Effector memory CD4-positive, alpha-beta T cell (primary cell): ENCODE measurements around the gene PANK1.
"Not testable (repeated sequence)": the region's sequence is repeated elsewhere in the genome, so short reads cannot be mapped to it uniquely, and the experiment has no call there.

Experiments used
- DNase-seq, 3 donors: peaks; one replicate each; pipeline ENCODE4 v3.0.0-alpha.2; 2020
- H3K27ac ChIP-seq: 2 replicates; pipeline ENCODE4 v1.7.0; 2013; ENCODE audit warnings: mild to moderate bottlenecking, low read length, moderate library complexity; ENCODE audit not compliant: insufficient read depth, poor library complexity, severe bottlenecking
- H3K27me3 ChIP-seq: replicated peaks from 2 replicates; pipeline ENCODE4 v1.7.0; 2013; ENCODE audit warnings: mild to moderate bottlenecking, low read length; ENCODE audit not compliant: insufficient read depth, control insufficient read depth, poor library complexity, severe bottlenecking
- H3K36me3 ChIP-seq: 2 replicates; pipeline ENCODE4 v1.7.0; 2013; ENCODE audit warnings: mild to moderate bottlenecking, low read length, moderate library complexity; ENCODE audit not compliant: control insufficient read depth, insufficient read depth
- H3K4me1 ChIP-seq: 2 replicates; pipeline ENCODE4 v1.7.0; 2013; ENCODE audit warnings: low read length, mild to moderate bottlenecking; ENCODE audit not compliant: control insufficient read depth, insufficient read depth, poor library complexity, severe bottlenecking
- H3K4me3 ChIP-seq: 2 replicates; pipeline ENCODE4 v1.7.0; 2013; ENCODE audit warnings: low read length, low read depth, mild to moderate bottlenecking; ENCODE audit not compliant: insufficient read depth, poor library complexity, severe bottlenecking
- H3K9me3 ChIP-seq: 2 replicates; pipeline ENCODE4 v1.7.0; 2013; ENCODE audit warnings: mild to moderate bottlenecking, low read length, moderate library complexity; ENCODE audit not compliant: control insufficient read depth

The PANK1 gene

DNA sequence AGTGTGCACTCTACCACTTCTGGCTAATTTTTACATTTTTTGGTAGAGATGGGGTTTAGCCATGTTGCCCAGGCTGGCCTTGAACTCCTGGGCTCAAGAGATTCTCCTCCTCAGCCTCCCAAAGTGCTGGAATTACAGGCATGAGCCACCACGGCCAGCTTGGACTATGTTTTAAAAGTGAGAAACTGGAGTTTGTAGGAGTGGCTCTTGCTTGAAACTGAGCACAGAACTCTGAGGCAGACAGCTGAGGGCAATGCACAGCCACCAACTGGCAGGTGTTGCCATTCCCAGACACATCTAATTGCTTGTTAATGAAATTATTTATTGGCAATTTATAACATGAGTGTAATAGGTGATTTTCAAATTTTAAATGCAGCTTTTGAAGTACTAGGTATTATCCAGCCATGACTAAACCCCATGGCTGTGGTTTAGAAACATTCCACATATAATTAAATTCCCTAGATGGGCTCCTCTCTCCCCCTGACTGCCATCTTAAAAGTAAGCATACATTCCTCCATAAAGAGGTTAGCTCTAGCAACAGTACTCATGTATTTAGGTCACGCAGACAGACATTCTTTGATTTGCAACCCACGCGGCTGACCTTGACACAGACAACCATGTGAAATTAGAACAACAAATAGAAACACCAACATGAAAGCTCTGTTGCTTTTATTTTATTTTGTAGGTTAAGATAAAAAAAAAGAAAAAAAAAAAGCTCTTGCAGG lies 19.8 kb downstream of the PANK1 start:
- Histone ChIP-seq H3K27ac (no peak overlapping the region), H3K4me1 (no peaks in the 10 kb centered on the region), H3K9me3 (no peaks in the 10 kb centered on the region), H3K4me3 (no peak overlapping the region), H3K36me3 (no peaks in the 10 kb centered on the region), H3K27me3 (no peaks in the 10 kb centered on the region)
- DNase-seq = no peak

GRCh38 chr10:89624020-89624419 lies 21.0 kb downstream of the PANK1 start:
- Histone ChIP-seq H3K27ac (no peak overlapping the region), H3K4me3 (no peak overlapping the region), H3K9me3 (no peaks in the 10 kb centered on the region), H3K4me1 (no peaks in the 10 kb centered on the region), H3K27me3 (no peaks in the 10 kb centered on the region), H3K36me3 (no peaks in the 10 kb centered on the region)
- no peak for DNase-seq

DNA sequence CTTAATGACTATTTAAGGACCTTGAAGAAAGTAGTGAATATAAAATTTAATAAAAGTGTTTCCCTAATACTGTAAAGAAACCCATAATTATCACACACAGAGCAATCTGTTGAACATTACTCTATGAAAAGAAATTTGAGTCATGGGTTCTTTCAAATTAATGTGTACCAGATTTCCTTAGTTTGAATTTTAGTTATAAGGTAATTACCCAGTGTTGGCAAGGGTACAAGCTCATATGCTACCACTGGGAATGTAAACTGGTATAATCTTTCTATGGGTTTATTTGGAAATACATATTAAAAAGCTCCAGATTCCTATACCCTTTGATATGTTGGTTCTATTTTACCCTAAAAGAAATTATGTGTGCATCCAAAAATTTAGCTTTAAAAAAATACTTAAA lies 22.9 kb downstream of the PANK1 start:
- Histone ChIP-seq H3K9me3 (no peaks in the 10 kb centered on the region), H3K4me3 (no peak overlapping the region), H3K4me1 (no peaks in the 10 kb centered on the region), H3K27me3 (no peaks in the 10 kb centered on the region), H3K36me3 (no peaks in the 10 kb centered on the region), H3K27ac (no peak overlapping the region)
- no peak for DNase-seq

DNA sequence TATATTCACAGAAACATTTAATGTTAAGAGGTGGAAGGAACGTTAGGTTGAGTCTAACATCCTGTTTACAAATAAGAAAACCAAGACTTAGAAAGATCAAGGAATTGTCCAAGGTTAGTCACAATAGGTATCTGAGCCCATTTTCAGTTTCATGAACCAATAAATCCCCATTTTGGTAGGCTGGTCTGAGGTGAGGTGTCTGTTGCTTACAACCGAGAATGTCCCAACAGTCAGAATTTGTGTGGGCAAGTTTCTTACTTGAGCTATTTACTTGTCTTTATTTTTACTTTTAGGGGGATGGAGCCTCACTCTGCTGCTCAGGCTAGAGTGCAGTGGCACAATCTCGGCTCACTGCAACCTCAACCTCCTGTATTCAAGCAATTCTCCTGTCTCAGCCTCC lies 23.6 kb downstream of the PANK1 start:
- no peak overlapping the region for H3K4me3 ChIP-seq
- H3K9me3 ChIP-seq = no peaks in the 10 kb centered on the region
- DNase-seq = no peak
- no peaks in the 10 kb centered on the region for H3K36me3 ChIP-seq
- no peak overlapping the region for H3K27ac ChIP-seq
- H3K27me3 ChIP-seq = no peaks in the 10 kb centered on the region
- no peaks in the 10 kb centered on the region for H3K4me1 ChIP-seq

DNA sequence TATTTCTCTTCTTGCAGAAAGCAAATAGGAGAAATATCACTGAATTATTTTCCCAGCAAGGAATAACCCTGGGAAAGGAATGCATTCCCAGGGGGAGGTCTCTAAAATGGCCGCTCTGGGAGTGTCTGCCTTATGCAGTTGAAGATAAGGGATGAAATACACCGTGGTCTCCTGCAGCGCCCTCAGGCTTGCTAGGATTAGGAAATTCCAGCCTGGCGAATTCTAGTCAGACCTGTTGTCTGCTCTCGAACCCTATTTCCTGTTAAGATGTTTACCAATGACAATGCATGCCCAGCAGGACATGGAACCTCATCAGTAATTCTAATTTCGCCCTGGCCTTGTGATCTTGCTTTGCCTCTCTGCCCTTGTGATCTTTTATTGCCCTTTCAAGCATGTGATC lies 24.7 kb downstream of the PANK1 start:
- H3K4me3 ChIP-seq, H3K4me1 ChIP-seq, H3K27ac ChIP-seq, H3K36me3 ChIP-seq, H3K9me3 ChIP-seq, DNase-seq, H3K27me3 ChIP-seq: not testable (repeated sequence)

DNA sequence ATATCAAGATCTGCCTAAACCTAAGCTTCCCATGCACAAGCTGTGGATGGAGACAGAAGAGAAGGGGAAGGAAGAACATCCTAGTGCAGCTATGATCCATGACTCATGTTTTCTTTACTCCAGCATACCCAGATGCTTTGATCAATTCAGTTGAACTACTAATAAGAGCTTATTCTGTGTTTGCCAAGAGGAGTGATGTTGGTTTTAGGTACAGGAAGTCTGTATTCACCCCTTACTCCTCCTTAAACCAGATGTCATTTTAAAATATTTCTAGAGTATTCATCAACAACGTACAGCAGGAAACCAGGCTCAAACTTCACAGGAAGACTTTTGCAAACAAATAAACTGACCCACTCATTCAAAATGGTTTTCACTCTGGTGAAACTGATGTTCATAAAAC lies 29.2 kb downstream of the PANK1 start:
- no peak for DNase-seq
- peaks cover 6% of the 10 kb centered on the region for H3K4me1 ChIP-seq
- H3K4me3 ChIP-seq = no peak overlapping the region
- H3K27me3 ChIP-seq = no peaks in the 10 kb centered on the region
- no peak overlapping the region for H3K27ac ChIP-seq
- H3K36me3 ChIP-seq = no peaks in the 10 kb centered on the region
- no peaks in the 10 kb centered on the region for H3K9me3 ChIP-seq

DNA sequence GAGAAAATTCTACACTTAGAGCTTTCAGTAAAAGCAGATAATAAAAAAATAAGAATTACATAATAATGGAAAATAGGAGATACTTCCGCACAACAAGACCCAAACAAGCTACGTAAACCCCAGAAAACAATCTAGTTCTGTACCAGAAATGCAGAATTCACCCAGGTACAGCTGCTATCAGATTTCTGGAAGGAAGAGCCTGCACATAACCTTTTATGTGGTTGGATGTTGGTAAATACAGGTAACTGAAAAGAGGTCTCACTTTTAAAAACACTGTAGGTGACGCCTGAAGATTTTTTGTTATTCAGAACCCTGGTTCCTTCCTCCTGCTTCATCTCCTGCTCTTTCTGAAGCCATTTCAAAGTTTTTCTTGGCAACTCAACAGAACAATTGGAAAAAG lies 29.9 kb downstream of the PANK1 start:
- Histone ChIP-seq H3K27me3 (no peaks in the 10 kb centered on the region), H3K4me1 (peaks cover 6% of the 10 kb centered on the region), H3K36me3 (no peaks in the 10 kb centered on the region), H3K4me3 (no peak overlapping the region), H3K27ac (no peak overlapping the region), H3K9me3 (no peaks in the 10 kb centered on the region)
- DNase-seq = no peak

GRCh38 chr10:89613582-89613981 lies 31.5 kb downstream of the PANK1 start:
- Histone ChIP-seq H3K9me3 (no peaks in the 10 kb centered on the region), H3K4me3 (no peak overlapping the region), H3K4me1 (peaks cover 6% of the 10 kb centered on the region), H3K27me3 (no peaks in the 10 kb centered on the region), H3K36me3 (no peaks in the 10 kb centered on the region), H3K27ac (no peak overlapping the region)
- DNase-seq = no peak

GRCh38 chr10:89611282-89611681 lies 33.8 kb downstream of the PANK1 start:
- H3K27me3 ChIP-seq = no peaks in the 10 kb centered on the region
- H3K9me3 ChIP-seq = no peaks in the 10 kb centered on the region
- peaks cover 6% of the 10 kb centered on the region for H3K4me1 ChIP-seq
- no peaks in the 10 kb centered on the region for H3K36me3 ChIP-seq
- no peak overlapping the region for H3K27ac ChIP-seq
- no peak overlapping the region for H3K4me3 ChIP-seq
- no peak for DNase-seq

GRCh38 chr10:89609833-89610346 lies 35.2 kb downstream of the PANK1 start:
- Histone ChIP-seq H3K27ac (no peak overlapping the region), H3K36me3 (no peaks in the 10 kb centered on the region), H3K9me3 (no peaks in the 10 kb centered on the region), H3K4me1 (peaks cover 6% of the 10 kb centered on the region), H3K4me3 (no peak overlapping the region), H3K27me3 (no peaks in the 10 kb centered on the region)
- DNase-seq = no peak
